ENCODE measurements around the gene SLC2A9.
"Not testable (repeated sequence)": the region's sequence is repeated elsewhere in the genome, so short reads cannot be mapped to it uniquely, and the experiment has no call there.

The SLC2A9 gene

GRCh38 chr4:9923195-9923812, 98.0 kb downstream of the SLC2A9 start:
- no peak for DNase-seq

- DNase-seq: no peak
These were observed 100.0 kb downstream of the SLC2A9 start for GRCh38 chr4:9921326-9921725.

- DNase-seq: no peak
These were observed 101.3 kb downstream of the SLC2A9 start for GRCh38 chr4:9920029-9920428.

GRCh38 chr4:9919047-9919446, 102.2 kb downstream of the SLC2A9 start:
- no peak for DNase-seq

GRCh38 chr4:9918484-9918883, 102.8 kb downstream of the SLC2A9 start:
- no peak for DNase-seq

GRCh38 chr4:9916937-9917336, 104.4 kb downstream of the SLC2A9 start:
- DNase-seq: no peak

- no peak for DNase-seq
These were observed 105.0 kb downstream of the SLC2A9 start for GRCh38 chr4:9916346-9916745.

GRCh38 chr4:9913846-9914245, 107.5 kb downstream of the SLC2A9 start:
- no peak for DNase-seq

- DNase-seq: no peak
These were observed 114.3 kb downstream of the SLC2A9 start for GRCh38 chr4:9906996-9907395.

- DNase-seq: peak; percentile 22
These were observed 116.2 kb downstream of the SLC2A9 start for GRCh38 chr4:9904976-9905587.

- DNase-seq: no peak
These were observed 118.0 kb downstream of the SLC2A9 start for GRCh38 chr4:9903317-9903716.

GRCh38 chr4:9901257-9901656, 120.0 kb downstream of the SLC2A9 start:
- no peak for DNase-seq

GRCh38 chr4:9900633-9901032, 120.7 kb downstream of the SLC2A9 start:
- not testable (repeated sequence) for DNase-seq

GRCh38 chr4:9899306-9900055, 121.8 kb downstream of the SLC2A9 start:
- DNase-seq: no peak

- no peak for DNase-seq
These were observed 122.5 kb downstream of the SLC2A9 start for GRCh38 chr4:9898596-9899305.

GRCh38 chr4:9895333-9895705, 126.0 kb downstream of the SLC2A9 start:
- no peak for DNase-seq

GRCh38 chr4:9894644-9895332, 126.5 kb downstream of the SLC2A9 start:
- DNase-seq: no peak

- DNase-seq: no peak
These were observed 127.8 kb downstream of the SLC2A9 start for GRCh38 chr4:9893329-9894108.

- no peak for DNase-seq
These were observed 129.6 kb downstream of the SLC2A9 start for GRCh38 chr4:9891740-9892139.

- DNase-seq: no peak
These were observed 130.2 kb downstream of the SLC2A9 start for GRCh38 chr4:9891056-9891455.

GRCh38 chr4:9889306-9889705, 132.0 kb downstream of the SLC2A9 start:
- no peak for DNase-seq

- no peak for DNase-seq
These were observed 135.3 kb downstream of the SLC2A9 start for GRCh38 chr4:9885958-9886357.
